HG03571 (cell line): Measurements from ENCODE around the gene ESRRA.
A peak's percentile ranks its signal among the peaks of the same experiment; 100 is the strongest.

Experiments
- ATAC-seq: cut with Tn5 transposase; IDR thresholded peaks from one replicate; pipeline ENCODE4 v1.9.1; 2021; ENCODE audit not compliant: unreplicated experiment

Gene ESRRA

DNA sequence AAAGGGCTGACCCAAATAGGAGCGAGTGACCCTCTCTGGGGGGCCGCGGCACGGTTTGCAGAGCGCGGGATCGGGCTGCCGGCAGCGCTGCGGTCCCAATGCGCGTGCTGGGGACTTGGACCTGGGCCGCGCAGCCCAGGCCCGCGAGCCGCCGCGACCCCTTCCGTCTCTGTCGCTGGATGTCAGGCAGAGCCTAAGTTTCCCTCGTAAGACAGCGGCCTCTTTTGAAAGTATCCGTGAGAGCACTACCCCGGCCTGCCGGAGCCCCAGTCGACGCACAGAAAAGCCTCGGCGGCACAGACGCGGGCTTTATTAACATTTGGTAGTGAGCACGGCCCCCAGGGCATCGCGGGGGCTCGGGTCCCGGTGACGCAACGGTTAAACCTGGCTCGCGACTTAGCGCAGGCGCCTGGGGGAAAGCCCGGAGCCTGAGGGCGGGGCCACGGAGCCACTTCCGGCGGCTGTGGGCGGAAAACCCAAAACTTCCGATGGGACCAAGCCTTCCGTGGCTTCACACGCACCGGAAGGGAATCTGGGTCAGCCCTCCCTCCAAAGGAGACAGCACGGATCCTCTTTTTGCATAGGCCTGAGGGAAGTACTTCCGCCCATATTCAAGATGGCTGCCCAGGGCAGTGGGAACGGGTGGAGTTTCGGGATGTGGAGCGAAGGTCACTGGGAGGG, 35.6 kb upstream of the ESRRA start:
- ATAC-seq, result peak; percentile 54

DNA sequence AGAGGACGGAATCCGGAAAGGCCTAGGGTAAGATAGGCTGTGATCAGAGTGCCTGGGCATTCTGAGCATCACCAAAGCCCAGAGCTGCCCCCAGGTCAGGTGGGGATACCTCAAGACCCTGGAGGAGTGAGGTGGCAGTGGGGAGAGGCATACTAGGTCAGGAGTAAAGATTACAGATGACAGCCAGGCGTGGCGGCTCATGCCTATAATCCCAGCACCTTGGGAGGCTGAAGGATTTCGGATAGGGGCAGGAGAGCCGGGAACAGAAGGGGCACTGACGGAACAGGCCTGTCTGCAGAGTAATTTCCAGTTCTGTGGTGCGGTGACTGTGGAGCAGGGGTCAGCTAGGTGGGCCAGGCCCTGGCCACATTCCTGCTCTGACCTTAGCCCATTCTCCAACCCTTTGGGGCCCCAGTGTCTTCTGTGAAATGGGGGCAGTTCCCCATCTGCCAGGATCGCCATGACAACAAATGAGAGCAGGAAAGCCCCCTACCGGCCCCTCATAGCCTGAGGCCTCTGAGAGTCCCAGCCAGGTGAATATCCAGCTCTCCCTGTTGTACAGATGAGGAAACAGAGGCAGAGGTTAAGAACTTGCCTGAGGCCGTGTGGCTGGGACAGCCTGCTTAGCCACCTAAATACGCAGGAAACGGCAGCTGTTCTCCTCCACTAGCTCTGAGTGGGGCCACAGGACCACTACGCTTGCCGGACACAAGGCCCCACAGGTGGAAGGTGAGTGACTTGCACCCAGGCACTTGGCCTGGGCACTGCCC, 30.1 kb upstream of the ESRRA start:
- ATAC-seq, result no peak

DNA sequence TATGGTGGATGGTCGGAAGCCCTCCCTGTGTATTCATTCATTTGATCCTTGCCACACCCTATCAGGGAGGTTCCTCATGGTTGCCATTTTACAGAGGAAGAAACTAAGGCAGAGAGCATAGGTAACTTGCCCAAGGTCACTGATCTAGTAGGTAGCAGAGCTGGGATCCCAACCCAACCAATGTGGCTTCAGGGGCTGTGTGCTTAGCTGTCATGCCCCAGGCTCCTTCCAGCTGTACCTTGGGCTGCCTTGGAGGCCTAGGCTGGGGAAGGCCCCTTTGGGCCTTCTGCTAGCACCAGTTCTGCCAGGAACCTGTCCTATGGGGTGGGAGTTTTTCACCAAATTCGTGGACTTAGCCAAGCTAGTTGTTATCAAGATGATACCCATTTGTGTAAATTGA, 29.5 kb upstream of the ESRRA start:
- ATAC-seq, result no peak

DNA sequence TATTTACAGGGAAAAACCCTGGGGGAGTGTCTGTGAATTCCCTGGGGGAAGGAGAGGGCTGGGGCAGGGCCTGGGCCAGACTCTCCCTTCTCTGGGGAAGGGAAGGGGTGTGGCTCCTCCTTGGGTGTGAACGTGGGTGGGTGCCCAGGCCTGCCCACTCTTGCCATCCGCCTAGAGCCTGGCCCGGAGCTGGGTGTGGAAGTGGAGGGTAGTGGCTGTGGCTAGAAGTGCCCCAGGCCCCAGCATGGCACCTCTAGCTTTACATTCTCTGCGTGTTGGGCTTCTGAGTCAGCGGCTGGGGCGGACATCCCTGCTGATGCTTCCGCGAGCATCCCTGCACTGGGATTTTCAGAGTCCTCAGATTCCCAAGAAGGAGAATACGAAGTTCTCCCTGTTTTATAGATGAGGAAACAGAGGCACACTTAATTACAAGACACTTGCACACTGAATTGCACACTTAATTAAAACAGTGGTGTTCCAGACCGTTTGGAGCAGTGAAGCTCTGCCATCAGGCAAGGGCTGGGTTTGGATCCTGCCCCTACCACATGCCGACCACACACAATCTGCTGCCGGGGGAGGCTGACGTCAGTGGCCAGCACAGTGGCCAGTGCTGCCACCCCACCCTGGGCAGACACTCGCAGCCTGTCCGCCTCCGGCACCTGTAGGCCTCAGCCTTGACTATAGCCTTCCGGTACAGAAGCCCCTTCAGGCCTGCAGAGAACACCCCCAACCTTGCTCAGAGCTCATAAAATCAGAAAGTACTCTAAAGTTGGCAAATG, 28.5 kb upstream of the ESRRA start:
- ATAC-seq, result no peak

DNA sequence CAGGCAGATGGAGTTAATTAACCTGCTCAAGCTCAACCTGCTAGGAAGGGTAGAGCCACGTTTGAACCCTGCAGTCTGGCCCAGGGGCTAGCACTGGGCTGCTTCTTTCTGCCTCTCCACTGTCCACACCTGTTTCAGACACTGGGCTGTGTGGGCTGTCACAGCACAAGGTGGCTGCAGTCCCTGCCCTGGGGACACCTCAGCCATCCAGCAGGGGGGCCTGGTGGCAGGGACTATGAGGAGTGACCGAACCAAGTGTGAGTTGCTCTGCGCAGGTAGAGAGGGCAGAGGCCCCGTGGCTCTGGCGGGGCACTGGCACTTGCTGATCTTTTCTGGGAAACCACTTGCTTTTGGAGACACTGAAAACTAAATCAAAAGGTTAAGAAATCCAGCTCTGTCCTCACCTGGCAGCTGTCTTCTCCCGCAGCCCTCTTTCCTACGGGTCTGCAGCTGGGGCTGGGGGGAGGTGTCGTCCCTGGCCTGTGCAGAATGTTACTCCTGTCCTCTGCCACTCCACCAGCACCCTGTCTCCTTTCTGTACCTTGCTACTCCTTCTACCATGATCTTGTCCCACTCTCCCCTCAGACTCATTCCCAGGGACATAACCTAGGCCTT, 26.6 kb upstream of the ESRRA start:
- no peak for ATAC-seq

DNA sequence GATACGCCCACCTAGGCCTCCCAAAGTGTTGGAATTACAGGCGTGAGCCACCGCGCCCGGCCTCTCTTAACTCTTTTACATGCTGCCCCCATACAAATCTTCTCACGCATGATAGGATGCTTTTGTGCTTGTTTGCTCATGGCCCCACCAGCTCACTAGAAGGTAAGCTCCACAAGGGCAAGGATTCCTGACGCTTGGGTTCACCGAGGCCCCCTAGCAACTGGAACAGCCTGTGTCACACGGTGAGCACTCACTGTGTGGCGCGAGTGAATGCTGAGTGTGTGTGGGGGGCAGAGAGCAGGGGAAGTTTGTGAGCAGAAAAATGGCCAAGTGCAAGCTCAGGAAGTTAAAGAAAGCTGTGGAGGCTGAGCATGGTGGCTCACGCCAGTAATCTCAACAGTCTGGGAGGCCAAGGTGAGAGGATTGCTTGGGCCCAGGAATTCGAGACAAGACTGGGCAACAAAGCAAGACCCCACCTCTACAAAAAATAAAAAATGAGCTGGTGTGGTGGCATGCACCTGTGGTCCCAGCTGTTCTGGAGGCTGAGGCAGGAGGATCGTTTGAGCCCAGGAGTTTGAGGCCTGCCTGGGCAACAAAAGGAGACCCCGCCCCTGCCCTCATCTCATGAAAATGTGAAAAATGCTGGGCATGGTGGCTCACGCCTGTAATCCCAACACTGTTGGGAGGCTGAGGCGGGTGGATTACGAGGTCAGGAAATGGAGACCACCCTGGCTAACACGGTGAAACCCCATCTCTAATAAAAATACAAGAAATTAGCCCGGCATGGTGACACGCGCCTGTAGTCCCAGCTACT, 23.2 kb upstream of the ESRRA start:
- ATAC-seq, result no peak

DNA sequence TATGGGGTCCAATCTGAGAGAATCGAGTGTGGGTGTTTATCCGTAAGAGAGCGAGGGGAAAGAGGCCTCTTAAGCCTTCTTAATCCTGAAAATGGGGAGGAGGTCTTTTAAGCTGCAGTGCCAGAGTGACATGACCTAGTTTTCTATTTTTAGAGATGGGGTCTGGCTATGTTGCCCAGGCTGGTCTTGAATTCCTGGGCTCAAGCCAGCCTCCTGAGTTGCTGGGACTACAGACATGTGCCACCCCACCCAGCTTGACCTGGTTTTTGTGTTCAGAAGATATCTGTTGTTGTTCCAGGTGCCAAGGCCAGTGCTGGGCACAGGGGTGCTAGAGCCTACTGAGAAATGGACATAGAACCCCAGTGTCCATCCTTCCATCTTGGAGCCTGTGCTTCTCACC, 22.2 kb upstream of the ESRRA start:
- ATAC-seq, result no peak

DNA sequence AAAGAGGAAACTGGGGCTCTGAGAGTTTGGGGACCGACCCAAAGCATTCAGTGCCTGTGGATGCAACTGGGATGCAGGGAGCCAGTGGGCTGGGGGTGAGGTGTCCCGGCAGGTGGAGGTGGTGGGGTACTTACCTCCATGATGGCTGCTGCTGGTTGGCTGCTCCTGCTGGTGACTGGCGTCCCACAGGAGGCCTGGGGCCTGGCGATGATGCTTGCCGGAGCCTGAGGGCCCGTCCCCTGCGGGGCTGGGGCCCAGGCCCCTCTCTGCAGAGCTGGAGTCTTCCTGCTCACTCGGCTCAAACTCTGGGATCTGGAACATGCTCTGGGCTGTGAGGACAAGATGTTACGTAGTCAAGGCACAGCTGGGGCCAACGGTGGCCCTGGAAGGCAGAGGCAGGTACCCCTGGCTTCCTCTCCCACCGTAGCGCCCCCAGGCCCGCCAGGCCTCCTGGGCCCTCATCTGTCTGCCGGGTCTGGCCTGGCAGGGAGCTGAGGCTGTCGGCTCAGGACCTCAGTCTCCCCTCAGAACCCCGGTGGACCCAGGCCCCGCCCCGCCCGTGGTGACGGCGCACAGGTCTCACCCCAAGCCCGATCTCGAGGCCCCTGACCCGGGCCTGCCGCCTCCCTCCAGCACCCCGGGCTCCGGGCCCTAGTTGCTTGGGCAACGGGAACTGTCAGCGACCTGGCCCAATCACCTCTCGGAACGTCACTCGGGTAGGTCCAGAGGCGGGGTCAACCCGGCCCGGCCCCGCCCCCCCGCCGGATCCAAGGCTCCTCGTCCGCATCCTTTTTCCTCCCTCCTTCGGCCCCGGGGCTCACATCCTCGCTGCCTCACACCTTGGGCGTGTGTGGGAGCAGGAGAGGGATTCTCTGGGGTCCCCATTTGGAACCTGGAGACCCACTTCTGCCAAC, 21.0 kb upstream of the ESRRA start, which contains the start of gene BAD:
TSS of gene BAD (minus strand) at position 618 of the 914 bp plus-strand sequence. CDS start at position 321, 297 bp downstream.
- peak; percentile 62 for ATAC-seq

DNA sequence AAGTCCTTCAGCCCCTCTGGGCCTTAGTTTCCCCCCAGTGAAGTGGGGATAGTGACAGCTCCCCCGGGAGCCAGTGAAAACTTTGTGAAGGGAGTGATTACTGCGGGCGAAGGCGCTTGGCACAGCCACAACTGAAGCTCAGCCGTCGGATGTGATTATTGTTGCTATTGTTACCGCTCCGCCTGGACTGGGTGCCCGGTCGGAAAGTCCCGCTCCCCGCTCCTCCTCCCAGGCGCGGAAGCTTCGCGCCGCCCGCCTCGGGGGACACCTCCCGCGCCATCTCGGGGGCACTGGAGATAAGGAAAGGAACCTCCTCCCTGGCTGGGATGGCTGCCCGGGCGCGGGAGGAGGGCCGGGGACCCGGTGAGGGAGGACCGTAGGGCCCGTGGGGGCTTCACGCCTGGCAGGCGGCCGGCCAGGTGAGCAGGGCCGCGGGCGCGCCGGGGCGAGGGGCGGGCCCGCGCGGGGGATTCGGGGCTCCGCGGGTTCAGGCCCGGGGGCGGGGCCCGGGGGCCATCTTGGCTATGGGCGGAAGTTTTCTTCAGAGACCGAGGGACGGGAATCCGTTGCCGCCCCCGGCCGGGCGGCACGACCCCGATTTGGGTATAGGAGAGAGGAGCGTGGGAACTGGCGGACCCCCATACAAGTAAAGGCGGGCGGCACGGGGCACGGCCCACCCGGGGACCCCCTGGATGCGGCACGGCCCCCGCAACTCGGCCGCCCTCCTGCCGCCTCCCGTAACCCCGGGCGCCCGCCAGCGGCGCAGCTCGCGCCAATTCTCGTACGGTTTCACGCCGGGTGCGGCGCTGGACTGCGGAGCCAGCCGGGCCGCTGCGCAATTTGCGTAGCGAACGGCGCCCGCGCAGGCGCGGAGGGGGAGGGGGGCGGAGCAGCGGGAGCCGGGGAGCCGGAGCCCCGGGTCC, 20.1 kb upstream of the ESRRA start, which contains the start of gene GPR137:
TSS of gene GPR137 (plus strand) at position 887 of the 923 bp plus-strand sequence. CDS start 677 bp downstream, outside the sequence.
- peak; percentile 49 for ATAC-seq

DNA sequence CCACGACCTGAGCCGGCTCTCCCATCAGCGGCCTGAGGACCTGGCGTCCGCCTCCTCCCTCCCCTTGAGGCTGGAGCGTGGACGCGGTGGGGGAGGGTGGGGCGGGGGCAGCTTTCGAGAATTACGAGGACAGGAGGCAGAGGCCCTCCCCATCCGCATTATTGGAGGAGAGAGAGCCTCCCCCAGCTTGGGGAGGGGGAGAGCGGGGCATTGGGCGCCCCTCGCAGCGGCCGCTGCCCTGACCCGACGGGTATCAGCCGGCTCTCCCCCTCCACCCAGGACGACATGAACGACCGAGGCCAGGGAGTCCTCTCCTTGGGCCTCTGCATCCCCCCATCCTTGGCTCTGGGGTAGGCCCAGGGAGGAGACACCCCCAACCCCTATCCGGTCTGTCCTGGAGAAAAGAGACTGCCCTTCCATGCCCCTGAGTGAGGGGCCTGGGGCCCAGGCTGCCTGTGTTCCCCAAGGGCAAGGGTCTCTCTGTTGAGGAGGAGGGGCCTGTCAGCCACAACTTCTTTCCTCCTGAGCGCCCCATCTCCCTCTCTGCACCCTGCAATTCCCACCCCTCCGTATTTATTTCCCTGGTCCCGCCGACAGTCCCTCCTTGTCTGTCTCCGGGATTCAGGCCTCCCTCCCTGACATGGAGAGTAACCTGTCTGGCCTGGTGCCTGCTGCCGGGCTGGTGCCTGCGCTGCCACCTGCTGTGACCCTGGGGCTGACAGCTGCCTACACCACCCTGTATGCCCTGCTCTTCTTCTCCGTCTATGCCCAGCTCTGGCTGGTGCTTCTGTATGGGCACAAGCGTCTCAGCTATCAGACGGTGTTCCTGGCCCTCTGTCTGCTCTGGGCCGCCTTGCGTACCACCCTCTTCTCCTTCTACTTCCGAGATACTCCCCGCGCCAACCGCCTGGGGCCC, 19.2 kb upstream of the ESRRA start:
- ATAC-seq, result no peak

DNA sequence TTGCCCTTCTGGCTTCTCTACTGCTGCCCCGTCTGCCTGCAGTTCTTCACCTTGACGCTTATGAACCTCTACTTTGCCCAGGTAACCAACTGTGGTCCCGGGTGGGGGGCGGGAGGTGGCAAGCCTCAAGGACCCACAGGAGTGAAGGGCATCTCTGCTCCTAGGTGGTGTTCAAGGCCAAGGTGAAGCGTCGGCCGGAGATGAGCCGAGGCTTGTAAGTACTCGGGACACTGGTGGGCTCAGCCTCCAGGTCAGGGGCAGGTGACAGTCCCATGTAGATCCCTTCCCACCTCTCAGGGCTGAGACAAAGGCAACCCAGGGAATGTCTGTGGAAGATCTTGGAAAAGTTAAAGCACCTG, 18.5 kb upstream of the ESRRA start:
- no peak for ATAC-seq

DNA sequence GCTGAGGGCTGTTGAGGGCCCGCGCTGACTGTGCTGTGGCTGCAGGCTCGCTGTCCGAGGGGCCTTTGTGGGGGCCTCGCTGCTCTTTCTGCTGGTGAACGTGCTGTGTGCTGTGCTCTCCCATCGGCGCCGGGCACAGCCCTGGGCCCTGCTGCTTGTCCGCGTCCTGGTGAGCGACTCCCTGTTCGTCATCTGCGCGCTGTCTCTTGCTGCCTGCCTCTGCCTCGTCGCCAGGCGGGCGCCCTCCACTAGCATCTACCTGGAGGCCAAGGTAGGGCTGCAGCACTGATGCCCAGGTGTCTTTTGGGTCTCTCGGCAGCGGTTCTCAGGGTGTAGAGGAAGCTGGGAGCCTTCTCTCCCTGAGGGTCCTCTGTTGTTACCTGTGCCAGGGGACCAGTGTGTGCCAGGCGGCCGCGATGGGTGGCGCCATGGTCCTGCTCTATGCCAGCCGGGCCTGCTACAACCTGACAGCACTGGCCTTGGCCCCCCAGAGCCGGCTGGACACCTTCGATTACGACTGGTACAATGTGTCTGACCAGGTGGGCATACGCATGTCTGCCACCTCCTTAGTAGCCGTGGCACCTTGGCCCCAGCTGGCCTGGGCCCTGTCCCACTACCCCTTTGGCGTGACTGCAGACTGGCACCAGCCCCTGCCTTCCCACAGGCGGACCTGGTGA, 17.5 kb upstream of the ESRRA start:
- ATAC-seq, result no peak

DNA sequence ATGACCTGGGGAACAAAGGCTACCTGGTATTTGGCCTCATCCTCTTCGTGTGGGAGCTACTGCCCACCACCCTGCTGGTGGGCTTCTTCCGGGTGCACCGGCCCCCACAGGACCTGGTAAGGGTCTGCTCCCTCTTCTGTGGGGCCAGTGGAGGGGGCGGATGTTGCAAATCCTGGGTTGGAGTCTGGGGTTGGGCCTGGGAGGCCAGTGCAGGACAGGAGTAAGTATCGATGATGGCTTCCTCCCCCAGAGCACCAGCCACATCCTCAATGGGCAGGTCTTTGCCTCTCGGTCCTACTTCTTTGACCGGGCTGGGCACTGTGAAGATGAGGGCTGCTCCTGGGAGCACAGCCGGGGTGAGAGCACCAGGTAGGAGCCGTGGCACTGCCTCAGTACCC, 17.0 kb upstream of the ESRRA start:
- no peak for ATAC-seq

DNA sequence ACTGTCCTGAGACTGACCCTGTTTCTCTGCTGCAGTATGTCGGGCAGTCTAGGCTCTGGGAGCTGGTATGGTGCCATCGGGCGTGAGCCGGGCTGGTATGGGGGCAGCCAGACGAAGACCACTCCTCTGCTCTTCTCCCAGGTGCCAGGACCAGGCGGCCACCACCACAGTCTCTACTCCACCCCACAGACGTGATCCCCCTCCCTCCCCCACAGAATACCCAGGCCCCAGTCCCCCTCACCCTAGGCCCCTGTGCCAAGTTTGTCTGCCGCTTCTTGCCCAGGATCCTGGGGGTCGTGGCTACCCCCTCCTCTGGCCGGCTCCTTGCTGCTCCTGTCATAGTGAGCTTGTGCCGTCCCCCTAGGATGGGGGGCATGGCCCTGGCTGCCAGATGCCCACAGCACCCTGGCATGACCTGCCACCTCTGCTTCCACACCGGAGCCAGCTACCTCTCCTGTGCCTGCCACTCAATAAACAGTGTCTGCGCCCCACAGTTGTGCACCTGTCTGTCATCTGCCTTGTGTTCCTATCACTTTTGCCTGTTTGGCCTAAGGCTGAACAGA, 16.2 kb upstream of the ESRRA start:
- no peak for ATAC-seq

DNA sequence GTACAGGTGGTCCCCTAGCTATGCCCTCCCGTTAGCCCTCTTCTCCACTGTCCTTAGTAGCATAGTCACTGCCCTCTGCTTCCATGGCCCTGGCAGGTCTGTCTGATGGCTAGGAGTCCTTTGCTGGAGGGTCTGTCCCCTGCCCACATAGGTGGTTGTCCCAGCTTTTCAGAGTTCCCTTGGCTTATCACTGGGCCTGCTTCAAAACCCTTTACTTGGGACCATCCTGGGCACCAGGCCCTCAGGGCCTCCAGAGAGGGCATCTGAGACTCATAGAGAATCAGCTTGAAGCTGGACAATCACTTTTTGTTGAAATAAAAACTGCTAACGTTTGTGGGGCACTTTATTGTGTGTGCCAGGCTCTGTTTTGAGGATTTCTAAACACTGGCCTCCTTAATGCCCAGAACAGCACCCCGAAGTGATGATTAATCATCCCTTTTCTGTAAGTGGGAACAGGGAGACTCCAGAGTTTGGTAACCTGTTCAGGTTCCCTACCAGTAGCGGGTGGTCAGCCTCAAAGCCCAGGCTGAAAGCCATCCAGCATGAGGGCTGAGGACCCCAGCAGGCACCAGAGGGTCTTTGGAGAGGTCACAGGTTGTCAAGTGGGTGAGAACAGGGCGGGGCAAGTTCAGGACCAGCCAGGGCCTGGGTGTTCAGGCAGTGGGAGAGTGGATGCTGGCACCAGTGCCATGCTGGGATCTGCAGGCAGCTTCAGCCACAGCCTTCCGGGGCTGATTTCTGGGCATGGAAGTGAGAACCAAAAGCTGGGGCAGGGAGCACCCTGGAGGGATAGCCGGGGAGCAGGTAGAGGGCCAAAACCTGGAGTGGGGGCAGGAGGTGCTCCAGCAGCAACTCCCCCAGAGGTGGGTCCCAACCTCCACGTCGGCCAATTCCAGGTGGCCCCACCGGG, 14.7 kb upstream of the ESRRA start:
- ATAC-seq, result no peak
